T-helper 1 cell treated with Interleukin-12 subunit alpha and Interleukin-12 subunit beta and Interleukin-4 antibody, amounts not matched to agents 30 μg/mL and 1 μg/mL, for 36 hours (primary cell): ENCODE results near the gene CHD3.

Experiments
- H3K27ac Mint-ChIP-seq: one replicate; pipeline ENCODE4 v1.8.0; 2021; ENCODE audit warnings: mild to moderate bottlenecking, mixed read lengths
- H3K27me3 Mint-ChIP-seq: one replicate; pipeline ENCODE4 v1.8.0; 2021; ENCODE audit warnings: low read depth, mixed read lengths
- H3K36me3 Mint-ChIP-seq: one replicate; pipeline ENCODE4 v1.8.0; 2021; ENCODE audit warnings: low read depth, mixed read lengths
- H3K4me1 Mint-ChIP-seq: one replicate; pipeline ENCODE4 v1.8.0; 2021; ENCODE audit warnings: low read depth, mixed read lengths
- H3K4me3 Mint-ChIP-seq: one replicate; pipeline ENCODE4 v1.8.0; 2021; ENCODE audit warnings: mild to moderate bottlenecking, moderate library complexity, mixed read lengths
- H3K9me3 Mint-ChIP-seq: one replicate; pipeline ENCODE4 v1.8.0; 2021; ENCODE audit warnings: mixed read lengths

The CHD3 gene

GRCh38 chr17:7846063-7846735, 42.4 kb upstream of the CHD3 start:
- Mint-ChIP-seq H3K4me1 (peaks cover 37% of the 10 kb centered on the region), H3K36me3 (peaks cover 15% of the 10 kb centered on the region), H3K27ac (peak overlapping the region; percentile 67), H3K9me3 (no peaks in the 10 kb centered on the region), H3K27me3 (no peaks in the 10 kb centered on the region), H3K4me3 (peak overlapping the region; percentile 25)

DNA sequence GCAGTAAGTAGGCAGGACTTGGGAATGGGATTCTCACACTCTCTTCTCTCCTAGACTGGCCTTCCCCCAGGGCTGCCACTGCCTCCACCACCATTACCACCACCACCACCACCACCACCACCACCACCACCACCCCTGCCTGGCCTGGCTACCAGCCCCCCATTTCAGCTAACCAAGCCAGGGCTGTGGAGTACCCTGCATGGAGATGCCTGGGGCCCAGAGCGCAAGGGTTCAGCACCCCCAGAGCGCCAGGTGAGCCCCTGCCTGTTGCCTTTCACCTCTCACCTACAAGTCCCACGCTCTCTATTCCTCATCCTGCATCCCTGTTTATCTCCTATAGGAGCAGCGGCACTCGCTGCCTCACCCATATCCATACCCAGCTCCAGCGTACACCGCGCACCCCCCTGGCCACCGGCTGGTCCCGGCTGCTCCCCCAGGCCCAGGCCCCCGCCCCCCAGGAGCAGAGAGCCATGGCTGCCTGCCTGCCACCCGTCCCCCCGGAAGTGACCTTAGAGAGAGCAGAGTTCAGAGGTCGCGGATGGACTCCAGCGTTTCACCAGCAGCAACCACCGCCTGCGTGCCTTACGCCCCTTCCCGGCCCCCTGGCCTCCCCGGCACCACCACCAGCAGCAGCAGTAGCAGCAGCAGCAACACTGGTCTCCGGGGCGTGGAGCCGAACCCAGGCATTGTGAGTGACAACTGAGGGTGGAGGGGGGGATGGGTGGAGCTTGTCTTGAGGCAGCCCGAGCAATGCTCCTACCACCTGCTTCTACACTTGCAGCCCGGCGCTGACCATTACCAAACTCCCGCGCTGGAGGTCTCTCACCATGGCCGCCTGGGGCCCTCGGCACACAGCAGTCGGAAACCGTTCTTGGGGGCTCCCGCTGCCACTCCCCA, 41.6 kb upstream of the CHD3 start:
- Mint-ChIP-seq H3K27me3 (no peaks in the 10 kb centered on the region), H3K27ac (no peak overlapping the region), H3K36me3 (peaks cover 17% of the 10 kb centered on the region), H3K4me1 (peaks cover 41% of the 10 kb centered on the region), H3K4me3 (no peak overlapping the region), H3K9me3 (no peaks in the 10 kb centered on the region)

DNA sequence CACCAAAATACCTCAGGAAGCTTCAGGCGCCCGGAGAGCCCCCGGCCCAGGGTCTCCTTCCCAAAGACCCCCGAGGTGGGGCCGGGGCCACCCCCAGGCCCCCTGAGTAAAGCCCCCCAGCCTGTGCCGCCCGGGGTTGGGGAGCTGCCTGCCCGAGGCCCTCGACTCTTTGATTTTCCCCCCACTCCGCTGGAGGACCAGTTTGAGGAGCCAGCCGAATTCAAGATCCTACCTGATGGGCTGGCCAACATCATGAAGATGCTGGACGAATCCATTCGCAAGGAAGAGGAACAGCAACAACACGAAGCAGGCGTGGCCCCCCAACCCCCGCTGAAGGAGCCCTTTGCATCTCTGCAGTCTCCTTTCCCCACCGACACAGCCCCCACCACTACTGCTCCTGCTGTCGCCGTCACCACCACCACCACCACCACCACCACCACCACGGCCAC, 40.4 kb upstream of the CHD3 start:
- H3K27me3 Mint-ChIP-seq = no peaks in the 10 kb centered on the region
- peaks cover 36% of the 10 kb centered on the region for H3K4me1 Mint-ChIP-seq
- no peaks in the 10 kb centered on the region for H3K9me3 Mint-ChIP-seq
- H3K36me3 Mint-ChIP-seq = peaks cover 18% of the 10 kb centered on the region
- H3K27ac Mint-ChIP-seq = no peak overlapping the region
- H3K4me3 Mint-ChIP-seq = no peak overlapping the region

DNA sequence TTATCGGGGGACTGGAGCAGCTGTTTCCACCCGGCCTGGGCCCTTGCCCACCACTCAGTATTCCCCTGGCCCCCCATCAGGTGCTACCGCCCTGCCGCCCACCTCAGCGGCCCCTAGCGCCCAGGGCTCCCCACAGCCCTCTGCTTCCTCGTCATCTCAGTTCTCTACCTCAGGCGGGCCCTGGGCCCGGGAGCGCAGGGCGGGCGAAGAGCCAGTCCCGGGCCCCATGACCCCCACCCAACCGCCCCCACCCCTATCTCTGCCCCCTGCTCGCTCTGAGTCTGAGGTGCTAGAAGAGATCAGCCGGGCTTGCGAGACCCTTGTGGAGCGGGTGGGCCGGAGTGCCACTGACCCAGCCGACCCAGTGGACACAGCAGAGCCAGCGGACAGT, 39.9 kb upstream of the CHD3 start:
- Mint-ChIP-seq H3K27me3 (no peaks in the 10 kb centered on the region), H3K36me3 (peaks cover 18% of the 10 kb centered on the region), H3K9me3 (no peaks in the 10 kb centered on the region), H3K4me1 (peaks cover 33% of the 10 kb centered on the region), H3K27ac (no peak overlapping the region), H3K4me3 (no peak overlapping the region)

- Mint-ChIP-seq H3K27ac (no peak overlapping the region), H3K4me1 (peaks cover 31% of the 10 kb centered on the region), H3K9me3 (no peaks in the 10 kb centered on the region), H3K36me3 (peaks cover 18% of the 10 kb centered on the region), H3K4me3 (no peak overlapping the region), H3K27me3 (no peaks in the 10 kb centered on the region)
Measured at GRCh38 chr17:7849130-7849750, 39.3 kb upstream of the CHD3 start.

DNA sequence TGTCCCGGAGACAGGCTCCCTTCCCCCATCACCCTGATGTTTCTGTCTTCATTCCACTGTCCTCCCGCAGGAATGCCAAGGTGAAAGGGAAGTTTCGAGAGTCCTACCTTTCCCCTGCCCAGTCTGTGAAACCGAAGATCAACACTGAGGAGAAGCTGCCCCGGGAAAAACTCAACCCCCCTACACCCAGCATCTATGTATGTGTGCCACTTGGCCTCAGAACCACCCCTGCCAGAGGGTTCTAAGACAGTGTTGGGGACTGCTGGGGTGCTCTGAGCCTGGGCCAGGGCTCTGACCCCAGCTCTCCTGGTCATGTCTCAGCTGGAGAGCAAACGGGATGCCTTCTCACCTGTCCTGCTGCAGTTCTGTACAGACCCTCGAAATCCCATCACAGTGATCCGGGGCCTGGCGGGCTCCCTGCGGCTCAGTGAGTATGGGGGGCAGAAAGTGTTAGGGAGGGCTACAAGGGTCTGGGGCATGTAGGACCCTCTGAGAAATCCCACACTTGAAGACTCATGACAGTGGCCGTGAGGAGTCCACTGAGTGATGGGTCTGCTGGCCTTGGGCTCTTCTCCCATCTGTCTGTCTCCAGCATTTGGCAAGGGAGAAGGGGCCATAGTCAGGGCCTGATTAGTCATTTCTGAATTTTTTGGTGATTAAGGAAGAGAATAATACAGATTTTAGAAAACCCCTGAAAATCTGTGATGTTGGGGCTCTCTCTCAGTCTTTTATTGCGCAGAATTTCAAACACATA, 38.7 kb upstream of the CHD3 start:
- H3K9me3 Mint-ChIP-seq = no peaks in the 10 kb centered on the region
- H3K4me1 Mint-ChIP-seq = peaks cover 27% of the 10 kb centered on the region
- H3K36me3 Mint-ChIP-seq = peaks cover 18% of the 10 kb centered on the region
- H3K27ac Mint-ChIP-seq = no peak overlapping the region
- no peaks in the 10 kb centered on the region for H3K27me3 Mint-ChIP-seq
- H3K4me3 Mint-ChIP-seq = no peak overlapping the region

- peak overlapping the region; percentile 60 for H3K4me3 Mint-ChIP-seq
- no peak overlapping the region for H3K27ac Mint-ChIP-seq
- H3K27me3 Mint-ChIP-seq = no peaks in the 10 kb centered on the region
- H3K9me3 Mint-ChIP-seq = no peaks in the 10 kb centered on the region
- peaks cover 28% of the 10 kb centered on the region for H3K4me1 Mint-ChIP-seq
- H3K36me3 Mint-ChIP-seq = peaks cover 21% of the 10 kb centered on the region
Measured at GRCh38 chr17:7850701-7851437, 37.7 kb upstream of the CHD3 start.

DNA sequence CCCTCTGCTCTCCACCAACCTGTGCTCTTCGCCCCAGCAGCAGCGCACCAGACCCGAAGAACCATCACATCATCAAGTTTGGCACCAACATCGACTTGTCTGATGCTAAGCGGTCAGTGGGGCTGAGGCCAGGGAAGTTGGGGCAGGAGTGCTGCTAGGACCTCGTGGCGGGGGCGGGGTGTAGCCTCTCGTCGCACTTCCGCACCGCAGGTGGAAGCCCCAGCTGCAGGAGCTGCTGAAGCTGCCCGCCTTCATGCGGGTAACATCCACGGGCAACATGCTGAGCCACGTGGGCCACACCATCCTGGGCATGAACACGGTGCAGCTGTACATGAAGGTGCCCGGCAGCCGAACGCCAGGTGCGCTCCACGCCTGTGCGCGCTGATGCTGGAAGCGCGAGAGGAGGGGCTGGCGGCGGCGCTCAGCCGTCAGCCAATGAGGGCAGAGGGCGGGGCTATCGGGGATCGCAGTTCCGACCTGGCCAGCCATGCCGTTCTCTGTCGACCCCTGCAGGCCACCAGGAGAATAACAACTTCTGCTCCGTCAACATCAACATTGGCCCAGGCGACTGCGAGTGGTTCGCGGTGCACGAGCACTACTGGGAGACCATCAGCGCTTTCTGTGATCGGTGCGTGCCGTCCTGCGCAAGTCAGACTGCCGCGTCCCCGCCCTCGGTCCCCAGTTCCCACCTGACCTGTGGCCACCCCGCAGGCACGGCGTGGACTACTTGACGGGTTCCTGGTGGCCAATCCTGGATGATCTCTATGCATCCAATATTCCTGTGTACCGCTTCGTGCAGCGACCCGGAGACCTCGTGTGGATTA, 36.9 kb upstream of the CHD3 start:
- Mint-ChIP-seq H3K27ac (no peak overlapping the region), H3K27me3 (no peaks in the 10 kb centered on the region), H3K36me3 (peaks cover 17% of the 10 kb centered on the region), H3K4me1 (peaks cover 31% of the 10 kb centered on the region), H3K4me3 (peak overlapping the region; percentile 60), H3K9me3 (no peaks in the 10 kb centered on the region)

- H3K27ac Mint-ChIP-seq = no peak overlapping the region
- H3K4me1 Mint-ChIP-seq = peaks cover 31% of the 10 kb centered on the region
- no peaks in the 10 kb centered on the region for H3K9me3 Mint-ChIP-seq
- no peaks in the 10 kb centered on the region for H3K27me3 Mint-ChIP-seq
- no peak overlapping the region for H3K4me3 Mint-ChIP-seq
- peaks cover 15% of the 10 kb centered on the region for H3K36me3 Mint-ChIP-seq
Measured at GRCh38 chr17:7852262-7852670, 36.3 kb upstream of the CHD3 start.

- H3K9me3 Mint-ChIP-seq = no peaks in the 10 kb centered on the region
- H3K36me3 Mint-ChIP-seq = peaks cover 15% of the 10 kb centered on the region
- peaks cover 31% of the 10 kb centered on the region for H3K4me1 Mint-ChIP-seq
- H3K27me3 Mint-ChIP-seq = no peaks in the 10 kb centered on the region
- H3K27ac Mint-ChIP-seq = no peak overlapping the region
- no peak overlapping the region for H3K4me3 Mint-ChIP-seq
Measured at GRCh38 chr17:7852919-7853690, 35.5 kb upstream of the CHD3 start.

DNA sequence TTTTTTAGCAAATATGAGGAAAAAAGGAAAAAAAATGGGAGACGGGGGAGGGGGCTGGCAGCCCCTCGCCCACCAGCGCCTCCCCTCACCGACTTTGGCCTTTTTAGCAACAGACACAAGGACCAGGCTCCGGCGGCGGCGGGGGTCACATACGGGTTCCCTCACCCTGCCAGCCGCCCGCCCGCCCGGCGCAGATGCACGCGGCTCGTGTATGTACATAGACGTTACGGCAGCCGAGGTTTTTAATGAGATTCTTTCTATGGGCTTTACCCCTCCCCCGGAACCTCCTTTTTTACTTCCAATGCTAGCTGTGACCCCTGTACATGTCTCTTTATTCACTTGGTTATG, 34.9 kb upstream of the CHD3 start:
- peaks cover 11% of the 10 kb centered on the region for H3K36me3 Mint-ChIP-seq
- H3K9me3 Mint-ChIP-seq = no peaks in the 10 kb centered on the region
- H3K4me1 Mint-ChIP-seq = peaks cover 33% of the 10 kb centered on the region
- H3K27me3 Mint-ChIP-seq = no peaks in the 10 kb centered on the region
- H3K27ac Mint-ChIP-seq = no peak overlapping the region
- no peak overlapping the region for H3K4me3 Mint-ChIP-seq

GRCh38 chr17:7854078-7854777, 34.4 kb upstream of the CHD3 start:
- no peaks in the 10 kb centered on the region for H3K9me3 Mint-ChIP-seq
- no peak overlapping the region for H3K27ac Mint-ChIP-seq
- no peak overlapping the region for H3K4me3 Mint-ChIP-seq
- H3K36me3 Mint-ChIP-seq = peaks cover 11% of the 10 kb centered on the region
- no peaks in the 10 kb centered on the region for H3K27me3 Mint-ChIP-seq
- peaks cover 37% of the 10 kb centered on the region for H3K4me1 Mint-ChIP-seq
